ENCODE results near the gene QSOX1.

The QSOX1 gene

GRCh38 chr1:180154003-180154324 is 705 bp upstream of the QSOX1 start:
- ChIA-PET POLR2A (interaction anchor here (1.0 to 1.6 kb wide), 5 partner anchors 9 to 348 kb away, joined by 3 to 6 read pairs (median 3); no protein-coding TSS in a partner anchor), CTCF (interaction anchor here (1.1 kb wide), 1 partner anchor 14 kb away, joined by 3 read pairs; no protein-coding TSS in a partner anchor)
- DNase-seq (ENCODE audit: low read depth, low spot score): no peak
- TF ChIP-seq CTCF (IDR thresholded peaks at IDR 0.05; ENCODE audit: insufficient read depth, low read length, missing control alignments): no peak
- peak overlapping the region; percentile 89 for H3K4me3 ChIP-seq (ENCODE audit: low read depth, low read length)

GRCh38 chr1:180155182-180155682 is 563 bp downstream of the QSOX1 start:
- CTCF ChIA-PET: interaction anchor here (0.9 to 1.6 kb wide), 5 partner anchors 10 to 345 kb away, joined by 3 to 4 read pairs (median 3); no protein-coding TSS in a partner anchor
- POLR2A ChIA-PET: interaction anchor here (0.6 to 1.6 kb wide), 6 partner anchors 10 to 347 kb away, joined by 3 to 6 read pairs (median 3); no protein-coding TSS in a partner anchor
- no peak for DNase-seq (ENCODE audit: low read depth, low spot score)

GRCh38 chr1:180156201-180156600 is 1.5 kb downstream of the QSOX1 start:
- ChIA-PET CTCF (interaction anchor here (1.3 to 4.4 kb wide), 6 partner anchors 9 to 346 kb away, joined by 3 to 34 read pairs (median 4); no protein-coding TSS in a partner anchor), POLR2A (interaction anchor here (1.0 to 1.3 kb wide), 2 partner anchors 12 to 274 kb away, joined by 3 to 4 read pairs; no protein-coding TSS in a partner anchor)
- DNase-seq (ENCODE audit: low read depth, low spot score): no peak
- no peak for TF ChIP-seq CTCF (IDR thresholded peaks at IDR 0.05; ENCODE audit: insufficient read depth, low read length, missing control alignments)
- H3K4me3 ChIP-seq (ENCODE audit: low read depth, low read length): peak overlapping the region; percentile 89

More at GRCh38 chr1:180155182-180155682, 563 bp downstream of the QSOX1 start:
- H3K4me3 ChIP-seq (ENCODE audit: low read depth, low read length): peak overlapping the region; percentile 89
- TF ChIP-seq CTCF (IDR thresholded peaks at IDR 0.05; ENCODE audit: insufficient read depth, low read length, missing control alignments): no peak

GRCh38 chr1:180156631-180157091 is 2.0 kb downstream of the QSOX1 start:
- peak overlapping the region; percentile 89 for H3K4me3 ChIP-seq (ENCODE audit: low read depth, low read length)
- ChIA-PET POLR2A (interaction anchor here (1.0 to 1.3 kb wide), 2 partner anchors 11 to 274 kb away, joined by 3 to 4 read pairs; no protein-coding TSS in a partner anchor), CTCF (interaction anchor here (1.3 to 4.4 kb wide), 6 partner anchors 9 to 346 kb away, joined by 3 to 34 read pairs (median 4); no protein-coding TSS in a partner anchor)
- no peak for TF ChIP-seq CTCF (IDR thresholded peaks at IDR 0.05; ENCODE audit: insufficient read depth, low read length, missing control alignments)
- DNase-seq (ENCODE audit: low read depth, low spot score): no peak

GRCh38 chr1:180157108-180157507 is 2.4 kb downstream of the QSOX1 start:
- CTCF ChIA-PET: interaction anchor here (1.3 to 4.4 kb wide), 5 partner anchors 8 to 31 kb away, joined by 3 to 34 read pairs (median 6); no protein-coding TSS in a partner anchor
- POLR2A ChIA-PET: interaction anchor here (1.0 to 1.3 kb wide), 2 partner anchors 11 to 275 kb away, joined by 3 to 4 read pairs; no protein-coding TSS in a partner anchor

More at GRCh38 chr1:180157108-180157507, 2.4 kb downstream of the QSOX1 start:
- TF ChIP-seq CTCF (IDR thresholded peaks at IDR 0.05; ENCODE audit: insufficient read depth, low read length, missing control alignments): no peak
- peak overlapping the region; percentile 89 for H3K4me3 ChIP-seq (ENCODE audit: low read depth, low read length)
- DNase-seq (ENCODE audit: low read depth, low spot score): no peak
